Anterior cingulate cortex (tissue), 58 donors: ENCODE data around the gene EDN1.
A peak's percentile ranks its signal among the peaks of the same experiment; 100 is the strongest.

Experiments used
- DNase-seq, 58 donors: peaks; one replicate each; lab custom pipeline; 2025; lab: John Stamatoyannopoulos, UW

The EDN1 gene

DNA sequence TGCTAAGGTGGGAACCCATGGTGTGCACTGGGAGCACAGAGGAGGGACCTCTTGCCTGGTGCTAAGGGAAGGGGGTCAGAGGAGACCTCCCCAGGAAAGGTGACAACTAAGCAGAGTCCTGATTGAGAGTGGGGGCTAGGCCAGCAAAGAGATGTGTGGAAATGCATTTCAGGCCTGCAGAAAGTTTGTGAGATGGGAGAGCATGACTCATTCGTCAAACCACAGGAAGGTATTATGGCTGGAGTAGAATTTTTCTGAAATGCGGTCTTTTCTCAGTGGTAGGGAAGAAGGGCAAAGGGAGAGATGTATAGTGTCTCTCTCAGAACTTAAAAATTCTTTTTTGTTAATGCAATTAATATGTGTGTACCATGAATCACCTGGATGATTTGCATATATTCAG lies 23.6 kb upstream of the EDN1 start:
- no peak for DNase-seq

DNA sequence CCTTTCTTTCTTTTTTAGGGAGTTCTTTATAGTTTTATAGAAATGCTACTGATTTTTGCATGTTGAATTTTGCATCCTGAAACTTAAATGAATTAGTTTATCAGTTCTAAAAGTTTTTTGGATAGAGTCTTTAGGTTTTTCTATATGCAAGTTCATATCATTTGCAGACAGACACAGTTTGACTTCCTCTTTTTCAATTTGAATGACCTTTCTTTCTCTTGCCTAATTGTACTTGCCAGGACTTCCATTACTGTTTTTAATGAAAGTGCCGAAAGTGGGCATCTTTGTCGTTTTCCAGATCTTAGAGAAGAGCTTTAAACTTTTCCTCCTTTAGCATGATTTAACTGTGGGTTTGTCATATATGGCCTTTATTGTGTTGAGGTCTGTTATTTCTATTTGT lies 21.1 kb upstream of the EDN1 start:
- DNase-seq = no peak

DNA sequence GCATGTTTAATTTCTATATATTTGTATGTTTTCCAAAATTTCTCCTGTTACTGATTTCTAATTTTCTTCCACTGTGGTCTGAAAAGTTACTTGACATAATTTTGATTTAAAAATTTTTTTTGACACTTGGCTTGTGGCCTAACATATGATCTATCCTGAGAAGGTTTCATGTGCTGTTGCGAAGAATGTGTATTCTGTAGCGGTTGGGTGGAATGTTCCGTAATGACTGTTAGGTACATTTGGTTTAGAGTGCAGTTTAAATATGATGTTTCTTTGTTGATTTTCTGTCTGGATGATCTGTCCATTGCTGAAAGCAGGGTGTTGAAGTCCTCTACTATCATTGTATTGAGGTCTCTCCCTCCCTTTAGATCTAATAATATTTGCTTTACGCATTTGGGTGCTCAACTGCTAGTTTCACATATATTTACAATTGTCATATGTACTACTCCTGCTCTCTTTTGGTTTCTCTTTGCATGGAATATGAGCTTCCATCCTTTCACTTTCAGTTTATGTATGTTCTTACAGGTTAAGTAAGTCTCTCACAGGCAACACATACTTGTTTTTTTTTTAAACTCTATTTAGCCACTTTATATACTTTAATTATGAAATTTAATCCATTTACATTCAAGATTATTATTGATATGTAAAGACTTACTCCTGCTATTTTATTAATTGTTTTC lies 19.5 kb upstream of the EDN1 start:
- no peak for DNase-seq

DNA sequence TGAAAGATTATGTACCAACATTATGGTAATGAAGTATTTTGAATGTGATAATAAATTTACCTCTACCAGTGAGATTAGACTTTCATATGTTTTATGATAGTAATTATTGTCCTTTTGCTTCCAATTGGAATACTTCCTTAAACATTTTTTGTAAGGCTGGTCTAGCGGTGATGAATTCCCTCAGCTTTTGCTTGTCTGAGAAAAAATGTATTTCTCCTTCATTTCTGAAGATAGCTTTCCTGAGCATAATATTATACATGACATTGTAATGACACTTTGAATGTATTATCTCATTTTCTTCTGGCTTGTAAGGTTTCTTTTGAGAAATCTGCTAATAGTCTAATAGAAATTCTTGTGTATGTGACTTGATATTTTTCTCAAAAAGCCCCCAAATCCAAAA lies 18.6 kb upstream of the EDN1 start:
- no peak for DNase-seq

DNA sequence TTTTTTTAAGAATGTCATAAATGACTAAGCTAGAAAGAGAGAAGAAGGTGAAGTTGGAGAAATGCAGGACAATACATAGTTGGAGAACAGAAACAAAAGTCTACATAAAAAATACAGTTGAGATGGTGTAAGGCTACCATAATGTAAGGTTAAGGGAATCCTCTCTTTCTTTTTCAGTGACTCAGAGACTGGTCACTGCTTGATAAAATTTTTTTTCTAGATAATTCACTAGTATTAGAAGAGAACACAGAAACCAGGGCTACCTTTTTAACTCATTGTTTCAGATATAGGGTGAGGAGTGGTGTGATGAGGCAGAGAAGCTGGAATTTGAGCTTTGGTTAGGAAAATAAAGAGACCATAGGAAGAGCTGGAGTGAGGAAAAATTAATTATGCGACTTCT lies 18.2 kb upstream of the EDN1 start:
- no peak for DNase-seq

DNA sequence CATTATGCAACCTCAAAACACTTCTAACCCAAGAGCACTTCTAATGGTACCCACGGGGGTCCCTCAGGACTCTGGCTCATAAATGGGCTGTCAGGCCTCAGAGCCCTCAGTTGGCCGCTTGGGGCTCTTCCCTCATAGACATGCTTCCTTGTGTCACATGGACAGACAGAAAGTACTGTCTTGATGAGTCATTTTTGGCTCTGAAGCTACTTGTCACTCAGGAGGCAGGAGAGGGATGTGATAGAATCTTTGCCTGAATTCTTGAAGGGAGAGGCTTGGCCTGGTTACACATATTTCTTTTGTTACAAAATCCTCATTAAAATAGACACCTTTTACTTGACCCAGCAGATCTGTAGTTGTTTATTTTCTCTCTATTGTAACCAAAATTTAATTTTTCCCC lies 15.1 kb upstream of the EDN1 start:
- no peak for DNase-seq

DNA sequence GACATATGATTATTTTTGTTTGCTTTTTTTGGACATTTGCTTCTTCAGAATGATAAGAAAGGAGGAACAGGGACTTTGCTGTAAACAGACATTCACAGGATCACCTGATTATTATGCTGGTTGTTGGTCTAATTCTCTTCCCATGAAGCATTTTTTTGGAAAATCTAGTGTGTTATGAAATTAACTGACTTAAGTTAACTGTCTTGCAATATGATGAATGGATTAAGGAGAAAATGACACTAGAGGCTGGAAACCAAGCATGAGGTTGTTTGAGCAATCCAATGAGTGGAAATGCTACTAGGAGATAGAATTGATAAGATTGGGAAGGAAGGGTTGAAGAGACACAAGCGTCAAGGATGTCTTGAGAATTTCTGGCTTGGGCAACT lies 13.2 kb upstream of the EDN1 start:
- DNase-seq = no peak

DNA sequence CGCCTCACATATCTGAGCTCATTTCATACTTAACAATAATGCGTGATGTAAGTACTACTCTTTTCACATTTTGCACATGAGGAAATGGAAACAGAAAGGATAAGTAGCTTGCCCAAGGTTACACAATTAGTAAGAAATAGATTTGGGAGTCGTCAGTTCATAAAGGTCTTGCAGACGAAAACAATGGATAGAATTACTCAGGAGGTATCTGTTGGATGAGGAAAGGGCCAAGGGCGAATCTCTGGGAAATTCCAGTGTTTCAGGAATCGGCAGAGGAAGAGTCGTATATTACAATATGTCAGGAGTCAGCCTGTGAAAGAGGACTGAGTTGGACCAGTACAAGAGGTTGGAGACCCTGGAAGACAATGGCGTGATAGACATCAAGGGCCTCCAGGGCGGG lies 12.8 kb upstream of the EDN1 start:
- DNase-seq = no peak

DNA sequence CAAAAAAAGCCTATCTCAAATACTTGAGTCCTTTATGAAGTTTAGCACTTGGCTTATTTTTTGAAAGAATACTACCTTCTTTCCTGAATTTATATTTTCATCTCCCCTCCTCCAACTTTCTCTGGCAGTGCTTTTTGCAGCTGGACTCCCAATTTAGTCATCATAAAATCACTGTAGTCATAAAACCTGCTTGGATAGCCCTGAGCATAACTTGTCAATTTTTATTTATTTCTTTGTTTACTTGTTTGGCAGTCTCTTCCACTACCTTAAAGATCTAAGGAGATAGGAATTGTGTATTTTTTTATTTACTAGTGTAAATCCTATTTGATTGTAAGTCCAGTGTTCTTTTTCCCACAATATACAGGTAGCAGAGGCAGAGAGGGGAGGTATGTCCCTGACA lies 11.2 kb upstream of the EDN1 start:
- DNase-seq = no peak

DNA sequence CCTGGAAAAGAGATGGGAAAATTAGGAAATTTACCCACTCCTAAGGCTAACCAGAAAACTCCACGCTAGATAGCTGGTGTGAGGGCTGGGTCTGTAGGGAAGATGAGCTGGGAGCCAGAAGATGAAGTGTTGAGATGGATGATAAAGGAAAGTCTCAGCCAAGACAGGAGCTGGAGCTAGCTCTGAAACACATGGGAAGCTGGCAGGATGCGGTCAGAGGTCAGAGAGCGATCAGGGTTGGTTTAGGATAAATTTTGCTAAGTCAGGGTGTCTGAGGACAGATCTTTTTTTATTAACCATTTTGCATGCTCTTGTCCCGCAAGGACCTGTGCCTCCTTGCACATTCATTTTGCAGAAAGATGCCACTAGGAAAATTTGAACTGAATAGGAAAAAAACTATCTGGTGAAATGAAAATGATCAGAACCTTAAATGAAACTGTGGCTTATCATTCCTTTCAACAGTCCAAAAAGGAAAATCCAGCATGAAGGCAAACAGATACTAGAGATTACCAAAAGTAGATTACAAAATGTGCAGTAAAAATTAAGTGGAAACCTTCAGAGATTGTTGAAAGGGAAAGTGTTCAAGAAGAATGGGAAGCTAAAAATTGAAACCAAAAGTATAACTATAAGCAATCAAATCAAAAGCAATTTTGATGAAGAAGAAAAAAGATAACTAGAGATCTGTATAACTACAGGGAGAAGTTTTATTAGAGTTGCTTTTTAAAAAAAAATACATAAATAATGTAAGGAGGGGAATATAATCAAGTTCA lies 10.7 kb upstream of the EDN1 start:
- no peak for DNase-seq

DNA sequence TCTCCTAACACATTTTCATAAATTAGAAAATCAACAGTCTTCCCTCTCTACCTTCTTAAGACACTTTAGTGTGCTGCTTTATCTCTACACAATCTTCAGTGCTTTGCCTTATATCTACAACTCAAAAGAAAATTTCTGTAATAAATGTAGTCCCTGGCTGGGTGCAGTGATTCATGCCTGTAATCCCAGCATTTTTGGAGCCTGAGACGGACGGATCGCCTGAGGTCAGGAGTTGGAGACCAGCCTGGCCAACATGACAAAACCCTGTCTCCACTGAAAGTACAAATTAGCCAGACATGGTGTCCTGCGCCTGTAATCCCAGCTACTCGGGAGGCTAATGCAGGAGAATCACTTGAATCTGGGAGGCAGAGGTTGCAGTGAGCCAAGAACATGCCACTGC lies 9.7 kb upstream of the EDN1 start:
- DNase-seq = no peak

DNA sequence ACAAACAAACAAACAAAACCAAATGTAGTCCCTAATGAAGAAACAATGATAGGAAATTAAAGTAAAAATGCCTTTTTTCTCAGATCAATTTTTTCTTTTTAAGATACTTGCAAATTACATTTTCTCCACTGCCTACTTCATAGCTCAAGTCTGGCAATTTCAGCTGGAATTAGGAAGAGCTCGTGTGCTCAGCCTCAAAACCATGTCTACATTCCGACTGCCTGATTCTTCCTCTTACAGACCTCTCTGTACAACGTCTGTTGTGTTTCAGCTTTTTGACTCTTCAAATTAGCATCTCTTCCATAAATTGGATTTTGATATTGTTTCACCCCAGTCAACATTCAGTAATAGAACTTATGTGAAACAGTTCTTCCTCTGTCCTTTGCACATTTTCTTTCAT lies 9.3 kb upstream of the EDN1 start:
- DNase-seq = no peak

DNA sequence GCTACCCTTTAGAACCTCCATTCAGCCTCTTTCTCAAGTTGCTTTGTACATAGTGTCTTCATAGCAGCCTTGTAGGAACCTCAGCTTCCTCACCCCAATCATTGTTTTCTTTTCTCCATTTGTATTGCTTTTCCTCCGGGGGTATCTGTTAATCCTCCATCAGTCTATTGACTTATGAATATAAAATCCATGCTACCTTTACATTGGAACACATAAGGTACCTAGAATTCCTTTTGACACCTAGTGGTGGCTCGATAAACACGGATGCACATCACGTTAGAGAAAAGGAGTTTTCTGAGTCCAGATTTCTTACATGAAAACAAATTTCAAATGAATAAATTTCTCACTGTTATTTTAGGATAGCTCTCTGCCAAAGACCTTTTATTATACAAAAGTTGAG lies 6.3 kb upstream of the EDN1 start:
- DNase-seq = no peak

DNA sequence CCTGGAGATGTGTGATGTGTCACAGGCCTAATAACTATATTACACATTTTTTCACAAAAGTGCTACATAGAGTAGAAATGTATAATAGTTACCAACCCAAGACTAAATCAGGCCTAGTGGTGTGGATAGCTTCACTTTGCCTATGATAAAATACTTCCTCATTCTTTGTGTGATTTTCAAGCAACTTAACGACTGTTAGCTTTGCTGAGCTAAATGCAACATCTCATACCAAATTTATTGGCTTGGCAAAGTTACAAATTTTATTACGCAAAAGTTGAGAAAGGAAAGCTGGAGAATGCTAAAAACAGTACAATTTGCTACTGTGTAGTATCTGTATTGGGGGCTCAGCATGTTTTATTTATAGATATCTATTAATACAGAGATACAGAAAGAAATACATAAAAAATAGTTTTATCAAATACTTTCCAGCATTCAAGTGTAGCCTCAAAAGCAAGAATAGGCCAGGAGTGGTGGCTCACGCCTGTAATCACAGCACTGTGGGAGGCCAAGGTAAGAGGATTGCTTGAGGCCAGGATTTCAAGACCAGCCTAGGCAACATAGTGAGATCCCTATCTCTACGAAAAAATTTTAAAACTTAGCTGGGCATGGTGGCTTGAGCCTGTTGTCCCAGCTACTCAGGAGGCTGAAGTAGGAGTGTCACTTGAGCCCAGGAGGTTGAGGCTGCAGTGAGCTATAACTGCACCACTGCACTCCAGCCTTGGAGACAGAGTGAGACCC lies 3.6 kb upstream of the EDN1 start:
- DNase-seq = no peak

DNA sequence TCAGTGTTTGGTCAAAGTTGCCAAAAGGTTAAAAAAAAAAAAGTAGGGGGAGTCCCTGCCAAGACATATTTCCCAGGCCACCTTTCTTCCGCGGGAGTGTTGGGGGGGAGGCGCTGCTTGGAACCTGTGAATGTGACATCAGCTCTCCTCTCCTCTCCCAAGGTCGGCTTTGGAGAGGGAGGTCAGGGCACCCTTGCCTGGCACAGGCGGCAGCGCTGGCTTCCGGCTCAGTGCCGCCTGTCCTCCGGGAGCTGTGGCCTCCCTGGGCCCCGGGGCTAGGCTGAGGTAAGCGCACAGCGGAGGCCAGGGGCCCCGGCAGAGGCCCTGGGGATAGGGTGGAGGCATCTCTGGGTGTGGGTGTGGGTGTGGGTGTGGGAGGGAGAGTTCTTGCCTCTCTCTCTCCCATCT lies 1.9 kb upstream of the EDN1 start:
- DNase-seq = peak in 1 of 58 donors; percentile 3

DNA sequence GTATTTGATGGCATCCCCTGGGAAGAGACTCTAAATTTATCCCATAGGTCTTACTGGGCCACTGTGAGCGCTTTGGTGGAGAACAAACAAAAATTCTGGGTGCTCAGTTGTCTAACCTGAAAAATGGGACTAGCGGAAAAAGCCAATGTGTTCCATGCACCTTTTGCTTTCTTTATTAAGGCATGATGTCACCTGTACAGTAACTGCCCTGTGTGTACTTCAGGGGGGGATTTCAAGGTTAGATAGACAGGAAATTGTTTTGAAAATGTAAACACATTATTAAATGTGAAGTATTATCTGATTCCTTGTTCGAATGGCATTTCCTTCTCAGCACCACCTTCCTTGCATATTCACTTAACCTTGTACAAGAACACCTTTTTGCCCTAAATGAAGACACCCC lies 1.2 kb upstream of the EDN1 start:
- no peak for DNase-seq

DNA sequence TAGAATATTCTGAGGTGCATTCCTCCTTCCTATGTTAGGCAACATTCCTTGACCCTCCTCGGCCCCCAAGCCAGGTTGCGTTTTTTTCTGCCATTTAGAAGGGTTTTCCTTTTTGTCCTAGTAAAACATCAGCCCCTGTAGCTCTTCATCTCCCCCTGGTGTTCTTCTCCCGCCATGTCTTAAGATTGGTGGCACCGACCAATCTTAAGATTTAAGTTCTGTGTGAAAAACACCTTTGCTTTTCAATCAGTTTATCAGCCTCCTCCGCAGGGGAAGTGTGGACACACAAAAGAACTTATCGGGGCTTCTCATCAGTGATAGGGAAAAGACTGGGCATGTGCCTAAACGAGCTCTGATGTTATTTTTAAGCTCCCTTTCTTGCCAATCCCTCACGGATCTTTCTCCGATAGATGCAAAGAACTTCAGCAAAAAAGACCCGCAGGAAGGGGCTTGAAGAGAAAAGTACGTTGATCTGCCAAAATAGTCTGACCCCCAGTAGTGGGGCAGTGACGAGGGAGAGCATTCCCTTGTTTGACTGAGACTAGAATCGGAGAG lies 719 bp upstream of the EDN1 start:
- DNase-seq = peak in 3 of 58 donors; percentile 8 to 20 (median 18)

DNA sequence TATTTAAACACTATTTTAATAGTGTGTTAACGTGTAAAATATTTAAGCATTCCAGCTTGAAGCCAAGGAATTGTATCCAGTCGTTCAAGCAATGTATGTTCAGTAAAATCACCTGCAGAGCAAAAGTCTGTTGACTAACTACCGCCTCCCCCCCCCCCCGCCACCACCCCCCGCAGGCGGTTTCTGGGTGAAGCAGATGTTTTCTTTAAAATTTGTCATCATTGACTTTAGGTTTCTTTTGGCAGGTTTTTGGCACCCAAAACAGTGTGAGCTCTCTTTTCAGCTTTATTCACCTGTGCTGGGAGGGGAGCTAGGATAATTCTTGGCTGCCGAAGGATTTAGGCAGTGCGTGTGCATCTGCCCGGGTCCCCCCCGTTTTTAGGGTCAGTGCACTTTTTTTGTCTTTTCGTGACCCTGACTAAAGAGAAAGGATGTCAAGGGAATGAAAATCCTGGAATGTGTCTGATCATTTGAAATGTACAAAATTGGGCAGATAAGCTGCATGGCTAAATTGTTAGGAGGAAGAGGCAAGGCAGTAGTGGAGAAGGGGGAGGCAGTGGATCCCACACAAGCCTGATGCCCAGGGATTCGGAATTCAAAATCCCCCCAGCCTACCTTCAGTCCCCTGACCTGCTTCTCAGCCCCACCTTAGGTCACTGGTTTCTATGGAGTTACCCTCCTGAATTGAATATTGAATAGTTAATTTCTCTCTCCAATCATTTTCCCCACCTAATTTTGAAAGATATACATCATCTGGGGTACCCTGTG lies 1.1 kb downstream of the EDN1 start:
- DNase-seq = no peak

DNA sequence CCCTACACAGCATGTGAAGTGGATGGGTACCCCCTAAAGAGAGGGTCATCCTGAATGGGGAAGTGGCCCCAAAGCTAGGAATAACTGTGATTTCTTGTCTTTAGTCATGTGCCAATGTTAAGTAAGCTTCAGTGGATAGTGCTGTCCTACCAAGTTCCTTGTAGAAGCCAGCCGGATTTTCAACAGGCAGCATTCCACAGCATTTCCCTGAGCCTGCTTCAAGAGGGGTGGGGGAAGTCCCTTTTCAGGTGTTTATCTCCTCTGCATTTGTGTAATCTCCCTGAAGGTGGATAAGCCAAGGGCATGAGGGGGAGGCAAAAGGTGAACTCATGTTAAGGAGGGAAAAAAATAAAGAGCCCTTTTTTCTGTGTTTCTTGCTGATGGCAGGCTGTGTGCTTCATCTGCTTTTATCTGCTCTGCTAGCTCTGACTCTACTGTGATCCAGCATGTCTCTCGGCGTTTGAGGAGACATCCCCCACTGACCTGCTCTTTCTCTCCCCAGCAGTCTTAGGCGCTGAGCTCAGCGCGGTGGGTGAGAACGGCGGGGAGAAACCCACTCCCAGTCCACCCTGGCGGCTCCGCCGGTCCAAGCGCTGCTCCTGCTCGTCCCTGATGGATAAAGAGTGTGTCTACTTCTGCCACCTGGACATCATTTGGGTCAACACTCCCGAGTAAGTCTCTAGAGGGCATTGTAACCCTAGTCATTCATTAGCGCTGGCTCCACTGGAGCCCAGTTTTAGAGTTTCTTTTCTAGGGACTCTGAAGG lies 1.9 kb downstream of the EDN1 start:
- peak in 1 of 58 donors; percentile 7 for DNase-seq
